Activated CD8-positive, alpha-beta memory T cell treated with anti-CD3 and anti-CD28 coated beads, Interleukin-2, amount 50 U/mL, for 1 hour (primary cell): ENCODE results near the gene HOXD10.

Experiments used
- DNase-seq: peaks from one replicate; pipeline ENCODE4 v3.0.0-alpha.2; 2020; ENCODE audit errors: extremely low read depth

Gene HOXD10

GRCh38 chr2:176123411-176124109 lies 7.0 kb downstream of the HOXD10 start:
- DNase-seq: no peak

GRCh38 chr2:176124110-176124946 lies 7.8 kb downstream of the HOXD10 start:
- no peak for DNase-seq

DNA sequence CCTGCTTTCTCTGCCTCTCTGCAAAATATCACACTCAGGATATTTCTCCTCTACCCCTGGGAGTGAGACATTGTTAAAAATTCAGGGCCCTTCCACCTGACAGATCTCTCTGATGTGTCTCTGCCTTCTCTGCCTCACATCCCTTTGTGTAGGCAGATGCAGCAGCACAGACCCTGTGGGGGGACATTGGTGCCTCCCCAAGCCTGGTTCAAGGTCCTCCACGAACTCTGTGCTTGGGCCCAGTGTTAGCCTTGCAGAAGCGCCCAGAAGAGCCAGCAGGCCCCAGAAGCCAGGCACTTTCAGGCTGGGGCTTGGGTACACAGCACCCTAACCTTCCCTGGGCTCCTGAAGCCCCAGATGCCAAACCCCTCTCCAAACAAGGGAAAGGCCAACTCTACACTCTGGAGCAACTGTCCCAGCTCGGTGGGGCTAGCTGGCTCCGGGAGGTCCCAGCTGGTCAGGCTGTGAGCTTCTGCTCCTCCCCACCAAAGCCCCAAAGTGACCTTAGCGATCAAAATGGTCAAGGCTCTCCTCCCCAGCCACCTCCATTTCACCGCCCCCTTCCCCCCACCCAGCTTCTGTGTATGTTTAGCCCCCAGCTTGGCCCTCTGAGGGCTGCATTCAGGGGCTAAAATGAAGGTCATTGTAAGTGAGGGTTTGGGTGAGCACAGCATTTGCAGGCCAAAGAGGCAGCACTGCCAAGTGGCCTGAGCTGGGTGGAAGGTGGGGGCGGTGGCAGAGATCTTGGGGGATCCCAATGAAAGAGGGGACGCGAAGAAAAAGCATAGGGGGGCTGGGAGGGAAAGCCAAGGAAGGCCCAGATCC lies 8.6 kb downstream of the HOXD10 start:
- no peak for DNase-seq

DNA sequence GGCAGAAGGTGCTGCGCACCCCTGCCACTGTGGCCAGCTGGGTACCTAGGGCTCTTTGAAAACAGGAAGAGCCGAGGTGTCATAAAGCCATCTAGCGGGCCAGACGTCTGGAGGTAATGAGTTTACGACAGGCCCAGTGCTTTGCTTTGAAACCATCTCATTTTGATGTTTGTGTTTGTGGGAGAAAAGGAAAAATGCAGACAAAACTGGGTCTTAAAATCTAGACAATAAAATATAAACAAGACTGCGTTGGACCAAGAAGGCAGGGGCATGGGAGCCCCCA lies 9.1 kb downstream of the HOXD10 start:
- no peak for DNase-seq

DNA sequence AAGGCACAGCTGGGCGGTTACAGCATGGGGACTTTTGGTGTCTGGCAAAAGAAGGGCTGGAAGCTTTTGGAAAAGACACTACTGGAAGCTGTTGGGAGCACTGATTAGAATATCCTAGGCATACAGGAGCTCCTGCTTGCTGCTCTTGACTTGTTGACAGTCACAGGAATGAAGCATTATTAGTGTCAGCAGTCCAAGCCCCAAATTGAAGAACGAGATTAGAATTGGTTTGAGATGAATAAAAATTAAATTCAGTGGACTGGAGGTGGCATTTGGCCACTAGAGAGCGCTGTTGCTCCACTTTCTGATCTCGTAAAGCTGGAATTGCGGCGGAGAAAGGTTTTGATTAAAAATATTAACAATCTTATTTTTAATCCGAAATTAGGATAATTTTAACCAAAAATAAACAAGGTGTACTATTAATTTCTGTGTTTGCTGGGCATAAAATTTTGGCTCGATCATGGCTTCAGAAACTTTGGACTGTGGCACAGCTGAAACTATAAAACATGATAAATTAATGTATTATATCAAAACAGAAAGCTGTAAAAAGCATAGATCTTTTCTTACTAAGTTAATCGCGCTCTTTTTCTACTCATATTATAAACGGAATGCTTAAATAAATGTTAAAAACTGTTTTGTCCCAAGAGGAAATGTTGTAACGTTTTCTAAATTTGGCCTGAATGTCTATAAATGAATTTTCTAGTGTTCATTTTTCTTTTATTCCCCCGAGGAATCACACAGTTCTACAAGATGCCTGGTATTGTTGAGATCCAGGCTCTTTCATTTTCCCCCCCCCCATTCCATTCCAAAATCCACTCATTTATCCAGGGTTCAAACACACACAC lies 10.6 kb downstream of the HOXD10 start:
- DNase-seq: peak; percentile 47

DNA sequence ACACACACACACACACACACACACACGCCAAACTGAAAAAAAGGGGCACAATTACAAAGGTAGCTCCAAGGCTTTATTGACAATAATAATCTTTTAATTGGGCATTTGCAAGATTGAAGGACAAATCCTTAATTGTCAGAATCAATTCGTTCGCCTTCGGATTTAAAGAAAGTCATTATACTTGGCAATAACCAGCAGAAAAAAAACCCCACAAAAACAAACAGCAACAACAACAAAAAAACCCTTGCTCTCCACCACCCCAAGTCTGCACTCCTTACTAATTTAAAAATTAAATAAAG lies 11.1 kb downstream of the HOXD10 start:
- DNase-seq: no peak

DNA sequence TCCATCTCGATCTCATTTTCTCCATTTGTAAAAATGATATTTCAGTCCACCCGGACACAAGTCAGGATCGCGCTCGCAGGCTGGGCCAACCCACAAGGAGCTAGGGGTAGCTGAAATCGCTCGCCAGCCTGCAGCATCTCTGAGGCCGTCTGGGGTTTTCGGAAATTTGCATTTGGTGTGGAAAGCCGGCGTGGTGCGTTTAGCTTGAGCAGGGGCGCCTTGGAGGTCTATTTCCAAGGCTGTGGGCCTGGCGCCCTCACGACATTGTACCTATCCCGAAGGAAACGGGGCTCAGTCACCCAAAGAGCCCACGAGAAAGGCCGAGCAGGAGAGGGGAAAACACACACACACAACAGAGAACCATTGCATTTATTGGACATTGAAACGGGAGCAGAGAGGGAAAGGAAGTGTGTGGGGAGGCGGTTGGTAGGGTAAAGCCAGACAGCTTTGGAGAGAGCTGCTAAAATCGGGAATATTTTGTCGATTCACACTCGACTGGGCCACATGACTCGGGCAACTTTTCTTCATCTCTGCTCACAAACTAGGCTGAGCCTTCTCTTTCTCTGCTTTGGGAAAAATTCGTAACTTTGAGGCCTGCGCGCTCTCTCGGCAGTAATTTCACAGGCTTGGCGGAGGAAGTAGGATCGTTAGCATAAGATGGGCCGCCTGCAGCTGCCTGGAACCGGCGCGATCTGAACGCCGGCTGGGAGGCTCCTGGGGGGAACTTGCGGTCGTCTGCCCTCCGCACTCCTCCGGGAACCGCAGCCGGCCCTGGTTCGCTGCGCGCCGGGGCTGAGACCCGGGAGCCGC lies 11.8 kb downstream of the HOXD10 start:
- DNase-seq: no peak

GRCh38 chr2:176128982-176129796 lies 12.6 kb downstream of the HOXD10 start, which contains the start of gene HOXD8:
TSS of gene HOXD8 (plus strand) at chr2:176129705. CDS start at chr2:176130367, 662 bp downstream.
- no peak for DNase-seq

- DNase-seq: no peak
These were observed 13.2 kb downstream of the HOXD10 start for GRCh38 chr2:176129813-176130146.

- DNase-seq: no peak
These were observed 13.8 kb downstream of the HOXD10 start for GRCh38 chr2:176130147-176130956.

DNA sequence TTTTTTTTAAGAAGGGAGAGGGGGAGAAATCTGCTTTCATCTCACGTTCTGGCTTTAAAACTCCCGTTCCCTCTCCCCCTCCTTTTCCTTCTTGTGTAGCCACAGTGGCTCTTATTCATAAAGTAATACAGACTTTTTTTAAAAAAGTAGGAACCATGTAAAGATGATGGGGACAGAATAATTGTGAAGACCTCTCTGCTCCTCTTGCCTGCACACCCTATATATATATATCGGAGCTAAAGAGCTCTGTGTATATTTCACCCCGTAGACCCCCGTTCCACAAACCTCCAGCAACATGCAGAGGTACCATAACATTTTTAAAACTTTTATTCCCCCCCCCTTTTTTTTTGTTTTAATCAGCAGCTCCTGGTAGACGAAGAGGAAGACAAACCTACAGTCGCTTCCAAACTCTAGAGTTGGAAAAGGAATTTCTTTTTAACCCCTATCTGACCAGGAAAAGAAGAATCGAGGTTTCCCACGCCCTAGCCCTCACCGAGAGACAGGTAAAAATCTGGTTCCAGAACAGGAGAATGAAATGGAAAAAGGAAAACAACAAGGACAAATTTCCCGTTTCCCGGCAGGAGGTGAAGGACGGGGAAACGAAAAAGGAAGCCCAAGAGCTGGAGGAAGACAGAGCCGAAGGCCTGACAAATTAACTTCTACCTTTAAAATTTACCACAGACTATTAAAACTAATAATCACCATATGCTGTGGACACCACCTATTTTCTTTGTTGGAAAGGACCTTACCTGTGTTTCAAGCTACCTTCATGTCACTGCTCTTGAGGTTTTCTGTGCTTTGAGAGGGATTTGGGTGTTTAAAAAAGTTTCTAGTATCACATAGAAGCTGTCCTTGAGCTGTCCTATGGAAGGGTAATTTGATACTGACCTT lies 14.6 kb downstream of the HOXD10 start:
- no peak for DNase-seq

DNA sequence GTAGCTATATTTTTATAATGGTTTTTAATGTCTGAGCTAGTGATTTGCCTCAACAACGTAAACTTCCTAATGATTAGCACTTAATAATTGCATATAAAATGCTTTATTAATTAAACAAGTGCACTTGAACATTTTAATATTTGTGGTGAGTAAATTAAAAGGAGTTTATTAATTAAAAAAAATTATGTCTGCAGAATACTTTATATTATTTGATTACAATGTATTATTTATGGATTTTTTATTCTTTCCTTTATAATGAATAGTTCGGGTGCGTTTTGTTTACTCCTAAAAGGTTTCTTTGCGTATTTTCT lies 15.2 kb downstream of the HOXD10 start:
- no peak for DNase-seq

- DNase-seq: no peak
These were observed 15.9 kb downstream of the HOXD10 start for GRCh38 chr2:176132205-176133171.

DNA sequence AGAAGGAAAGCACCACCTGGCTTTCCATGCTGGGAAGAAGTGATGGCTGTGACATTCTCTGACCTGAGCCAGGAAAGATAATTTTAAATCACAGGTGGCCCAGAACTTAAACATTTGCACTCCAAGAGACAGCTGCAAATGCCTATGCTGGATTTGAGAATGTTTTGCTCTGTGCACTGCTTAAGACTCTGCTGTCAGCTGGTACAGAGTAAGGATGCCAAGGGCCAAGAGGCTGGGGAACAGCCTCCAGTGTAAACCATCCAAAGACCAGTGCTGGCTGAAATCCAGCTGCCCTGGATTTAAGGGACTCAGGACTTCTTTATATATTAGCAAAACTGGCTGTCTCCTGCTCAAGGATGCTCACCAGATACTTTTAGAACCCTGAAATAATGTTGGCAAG lies 16.8 kb downstream of the HOXD10 start:
- DNase-seq: no peak

DNA sequence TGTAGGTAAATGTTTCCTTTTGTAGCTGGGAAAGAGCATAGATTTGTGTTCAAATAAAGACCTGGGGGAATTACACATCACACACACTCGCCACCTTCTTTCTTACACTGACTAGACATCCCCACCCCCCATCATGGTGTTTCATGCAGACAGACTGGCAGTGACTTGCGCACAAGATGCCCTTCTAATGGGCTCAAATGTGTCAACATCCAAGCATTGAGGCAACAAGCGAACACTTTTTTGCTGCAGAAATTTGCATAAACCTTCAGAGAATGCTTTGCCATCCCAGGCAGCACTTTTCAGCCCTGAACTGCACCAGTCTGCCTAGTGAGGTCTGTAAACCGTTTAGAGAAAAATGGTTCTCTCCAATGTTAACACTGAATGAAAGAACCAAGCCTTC lies 17.5 kb downstream of the HOXD10 start:
- DNase-seq: no peak

DNA sequence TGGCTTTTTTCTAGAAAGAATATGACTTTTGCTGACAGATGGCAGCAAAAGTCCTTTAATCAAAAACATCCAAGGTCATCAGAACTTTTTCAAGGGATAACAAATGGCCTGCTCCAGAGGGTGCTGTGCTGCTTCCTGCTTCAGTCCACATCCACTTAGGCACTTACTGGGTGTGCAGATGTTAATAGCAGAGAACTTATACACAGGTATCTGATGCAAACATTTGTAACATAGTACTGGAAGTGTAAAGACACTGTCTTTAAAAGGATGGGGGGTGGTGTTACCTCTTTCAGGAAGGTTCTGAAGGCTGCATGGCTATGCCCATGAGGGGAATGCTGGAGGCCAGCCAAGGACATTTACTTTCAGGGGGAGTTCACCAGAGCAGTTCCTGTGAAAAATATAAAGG lies 18.5 kb downstream of the HOXD10 start:
- DNase-seq: no peak
